ENCODE data around the gene PTER. TPM values are rescaled to one million over a fixed set of nuclear protein-coding genes. Genes with fewer than 3 reads are reported as not detected.

PTER gene
- total and polyA plus RNA-seq, 9 of the 15 experiments (the other 6 are each of a cell fraction or from before 2014, with no cell fraction given) = 15.5 to 42.1 (median 28.6) TPM

GRCh38 chr10:16459423-16459939 is 22.7 kb downstream of the PTER start:
- 89% methylated on average over 7 of the region's 7 CpGs for WGBS (ENCODE audit: insufficient coverage, low coverage, missing lambda C conversion rate)
- BruUV-seq (replicated peaks) = no TSS peak
- Histone ChIP-seq H4K20me1 (replicated peaks; ENCODE audit: control insufficient read depth, insufficient read depth, low read length) (no peaks in the 10 kb centered on the region), H3K4me1 (replicated peaks in 1 of 2; ENCODE audit: control insufficient read depth in 2 of 2, insufficient read depth in 2 of 2, low read length in 2 of 2) (no peaks in the 10 kb centered on the region), H2AFZ (ENCODE audit: low read depth, low read length) (no peak overlapping the region), H3K4me2 (ENCODE audit: insufficient read depth, low read length) (no peak overlapping the region), H3K4me3 (no peak overlapping the region), H3K27me3 (ENCODE audit: control insufficient read depth in 2 of 2, insufficient read depth in 2 of 2, low read length in 2 of 2) (no peaks in the 10 kb centered on the region), H3K79me2 (ENCODE audit: control insufficient read depth, insufficient read depth, low read length) (no peaks in the 10 kb centered on the region), H3K27ac (ENCODE audit: extremely low read depth, low read depth, low read length) (no peak overlapping the region), H3K9me3 (replicated peaks; ENCODE audit: control insufficient read depth, insufficient read depth, low read depth, low read length) (peaks cover 4% of the 10 kb centered on the region; the same call in 1 of the 2 replicates), H3K36me3 (ENCODE audit: control insufficient read depth, insufficient read depth, low read length) (peaks cover 8% of the 10 kb centered on the region), H3K9me1 (ENCODE audit: control insufficient read depth, insufficient read depth, low read length) (no peaks in the 10 kb centered on the region), H3K9ac (ENCODE audit: insufficient read depth in 1 of 2, low read depth in 2 of 2, low read length in 2 of 2) (no peak overlapping the region)
- no peak for FAIRE-seq
- TF ChIP-seq RBBP5 (IDR thresholded peaks at IDR 0.05; ENCODE audit: borderline replicate concordance, insufficient read depth, low read length, poor library complexity, severe bottlenecking) (no peak), MNT (conservative IDR thresholded peaks at IDR 0.05) (no peak), ZNF253 (CRISPR knock-in tag; conservative IDR thresholded peaks at IDR 0.05) (no peak), THRAP3 (IDR thresholded peaks at IDR 0.05; ENCODE audit: borderline replicate concordance) (no peak), ZNF699 (CRISPR knock-in tag; IDR thresholded peaks at IDR 0.05; ENCODE audit: insufficient replicate concordance) (no peak), RFX5 (IDR thresholded peaks at IDR 0.05; ENCODE audit: low read depth, low read length) (no peak), ARID3B (CRISPR knock-in tag; IDR thresholded peaks at IDR 0.05; ENCODE audit: borderline replicate concordance) (no peak), ZNF583 (CRISPR knock-in tag; IDR thresholded peaks at IDR 0.05) (no peak), NR0B1 (IDR thresholded peaks at IDR 0.05; ENCODE audit: partially characterized antibody) (no peak), ZNF655 (CRISPR knock-in tag; IDR thresholded peaks at IDR 0.05) (no peak), CHD4 (IDR thresholded peaks at IDR 0.05; ENCODE audit: insufficient read depth, insufficient replicate concordance, low read depth, low read length, poor library complexity, severe bottlenecking) (no peak)
- POLR2A ChIA-PET = interaction anchor here (0.6 to 1.1 kb wide), 3 partner anchors 8 to 14 kb away, joined by 3 read pairs; no protein-coding TSS in a partner anchor
- in situ Hi-C loops (cut with MboI) (no loop called here), intact Hi-C loops (cut with micrococcal nuclease) (no loop called here)
- no peak for DNase-seq (ENCODE audit: extremely low read depth in 1 of 4, low spot score in 3 of 4)
- CTCF ChIA-PET (ENCODE audit: low intra/inter-chr PET ratio) = no interaction called here
- ATAC-seq = no peak

Data from K562 (cell line).